Left colon (tissue), 2 donors: ENCODE results near the gene TRAPPC12. TPM values are rescaled to one million over a fixed set of nuclear protein-coding genes. Genes with fewer than 3 reads are reported as not detected.
"Not testable (repeated sequence)": the region's sequence is repeated elsewhere in the genome, so short reads cannot be mapped to it uniquely, and the experiment has no call there.

Experiments
- ATAC-seq: fragments of 200-7000 bp; cut with Tn5 transposase; one replicate; pipeline ENCODE4 v1.9.1; 2020; ENCODE audit warnings: mild to moderate bottlenecking, moderate library complexity
- DNase-seq, 2 donors: peaks; one replicate each; pipeline ENCODE4 v3.0.0-alpha.2; 2020
- intact Hi-C, 2 donors: fragments of 100-400 bp; cut with DNase I in 1 of 2; cut with micrococcal nuclease in 1 of 2; formaldehyde crosslinking; loops; one replicate each; pipeline versions ENCODE4 v1.11.2 to v1.14.0; 2022; cut with DNase I, micrococcal nuclease
- total RNA-seq, 2 donors: library from RNA; stranded (reverse); fragmentation: NEBNext Ultra II Directional; extraction: Animal tissue kit (Norgen Biotek cat#: 25700); gene quantifications; one replicate each; pipeline ENCODE4 v1.2.1, GENCODE V29; 2021
- donor health status: DM: no; HTN: no; CAD: no.
- donor health status: DM: yes; HTN: yes; CAD: no.

TRAPPC12 gene
- total RNA-seq, 2 donors from 2014 or later: 74.2 to 105 TPM

DNA sequence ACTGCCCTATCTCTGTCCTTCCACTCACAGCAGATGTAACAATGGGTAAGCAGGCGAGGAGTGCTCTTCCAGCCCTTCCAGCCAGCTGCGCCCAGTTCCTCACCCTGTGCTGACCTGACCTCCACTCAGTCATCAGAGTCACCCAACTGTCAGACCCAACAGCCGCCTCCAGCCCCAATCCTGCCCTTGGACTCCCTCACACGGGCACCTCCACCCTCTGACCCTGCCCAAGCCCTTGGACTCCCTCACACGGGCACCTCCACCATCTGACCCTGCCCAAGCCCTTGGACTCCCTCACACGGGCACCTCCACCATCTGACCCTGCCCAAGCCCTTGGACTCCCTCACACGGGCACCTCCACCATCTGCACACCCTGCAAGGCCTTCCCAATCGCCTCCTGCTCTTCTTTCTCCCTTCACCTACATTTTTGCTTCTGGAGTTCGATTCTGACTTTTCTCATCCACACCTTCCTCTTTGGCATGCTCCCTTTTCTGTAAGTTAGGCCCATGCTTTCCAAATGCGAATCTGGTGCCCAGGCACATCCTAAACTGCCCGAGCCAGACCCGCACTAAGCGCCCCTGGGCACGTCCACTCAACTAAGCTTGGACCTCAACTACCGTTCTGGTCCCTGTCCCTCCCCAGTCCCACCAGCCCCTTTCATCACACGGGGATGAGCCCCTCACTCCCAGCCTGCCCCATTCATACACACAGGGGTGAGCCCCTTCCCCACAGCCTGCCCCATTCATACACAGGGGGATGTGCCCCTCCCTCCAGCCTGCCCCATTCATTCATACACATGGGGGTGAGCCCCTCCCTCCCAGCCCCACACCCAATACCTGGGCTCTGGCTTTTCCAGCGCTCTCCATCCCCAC lies 17.7 kb upstream of the TRAPPC12 start:
- DNase-seq: no peak
- intact Hi-C loops: no loop called here
- no peak for ATAC-seq

DNA sequence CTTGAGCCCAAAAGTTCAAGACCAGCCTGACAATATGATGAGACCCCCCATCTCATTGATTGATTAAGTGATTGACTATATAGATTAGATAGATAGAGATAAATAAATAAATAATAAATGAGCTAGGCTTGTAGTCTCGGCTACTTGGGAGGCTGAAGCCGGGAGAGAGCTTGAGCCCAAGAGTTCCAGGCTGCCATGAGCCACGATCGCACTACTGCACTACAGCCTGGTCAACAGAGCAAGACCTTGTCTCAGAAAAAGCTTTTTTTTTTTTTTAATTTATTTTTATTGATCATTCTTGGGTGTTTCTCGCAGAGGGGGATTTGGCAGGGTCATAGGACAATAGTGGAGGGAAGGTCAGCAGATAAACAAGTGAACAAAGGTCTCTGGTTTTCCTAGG lies 14.3 kb upstream of the TRAPPC12 start:
- DNase-seq (no peak), ATAC-seq (no peak)
- intact Hi-C loops: no loop called here

DNA sequence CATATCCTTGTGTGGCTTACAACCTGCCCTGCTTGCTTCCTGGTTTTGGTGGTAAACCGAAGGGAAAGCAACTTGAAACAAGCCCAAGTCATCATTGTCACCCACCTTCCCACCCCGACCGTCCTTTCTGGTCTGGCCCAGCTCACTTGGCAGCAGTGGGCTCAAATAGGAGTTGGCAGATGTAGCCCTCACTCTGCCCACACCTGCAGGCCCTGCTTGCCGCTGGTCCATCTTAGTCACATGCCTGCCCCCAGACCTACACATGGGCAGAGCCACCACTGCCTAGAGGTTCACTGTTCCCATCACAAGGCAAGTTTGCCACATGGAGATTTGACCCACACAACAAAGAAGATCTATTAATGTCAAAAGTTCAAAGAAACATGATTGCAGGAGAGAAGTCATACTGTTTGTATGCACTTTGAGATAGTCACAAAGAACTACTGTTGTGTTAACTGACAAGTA lies 11.2 kb upstream of the TRAPPC12 start:
- DNase-seq: no peak
- intact Hi-C loops: no loop called here
- ATAC-seq: no peak

DNA sequence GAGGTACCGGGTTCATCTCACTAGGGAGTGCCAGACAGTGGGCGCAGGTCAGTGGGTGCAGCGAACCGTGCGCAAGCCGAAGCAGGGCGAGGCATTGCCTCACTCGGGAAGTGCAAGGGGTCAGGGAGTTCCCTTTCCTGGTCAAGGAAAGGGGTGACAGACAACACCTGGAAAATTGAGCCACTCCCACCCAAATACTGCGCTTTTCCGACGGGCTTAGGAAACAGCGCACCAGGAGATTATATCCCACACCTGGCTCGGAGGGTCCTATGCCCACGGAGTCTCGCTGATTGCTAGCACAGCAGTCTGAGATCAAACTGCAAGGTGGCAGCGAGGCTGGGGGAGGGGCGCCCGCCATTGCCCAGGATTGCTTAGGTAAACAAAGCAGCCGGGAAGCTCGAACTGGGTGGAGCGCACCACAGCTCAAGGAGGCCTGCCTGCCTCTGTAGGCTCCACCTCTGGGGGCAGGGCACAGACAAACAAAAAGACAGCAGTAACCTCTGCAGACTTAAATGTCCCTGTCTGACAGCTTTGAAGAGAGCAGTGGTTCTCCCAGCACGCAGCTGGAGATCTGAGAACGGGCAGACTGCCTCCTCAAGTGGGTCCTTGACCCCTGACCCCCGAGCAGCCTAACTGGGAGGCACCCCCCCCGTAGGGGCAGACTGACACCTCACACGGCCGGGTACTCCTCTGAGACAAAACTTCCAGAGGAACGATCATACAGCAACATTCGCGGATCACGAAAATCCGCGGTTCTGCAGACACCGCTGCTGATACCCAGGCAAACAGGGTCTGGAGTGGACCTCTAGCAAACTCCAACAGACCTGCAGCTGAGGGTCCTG lies 9.9 kb upstream of the TRAPPC12 start:
- DNase-seq, ATAC-seq, intact Hi-C loops: not testable (repeated sequence)

DNA sequence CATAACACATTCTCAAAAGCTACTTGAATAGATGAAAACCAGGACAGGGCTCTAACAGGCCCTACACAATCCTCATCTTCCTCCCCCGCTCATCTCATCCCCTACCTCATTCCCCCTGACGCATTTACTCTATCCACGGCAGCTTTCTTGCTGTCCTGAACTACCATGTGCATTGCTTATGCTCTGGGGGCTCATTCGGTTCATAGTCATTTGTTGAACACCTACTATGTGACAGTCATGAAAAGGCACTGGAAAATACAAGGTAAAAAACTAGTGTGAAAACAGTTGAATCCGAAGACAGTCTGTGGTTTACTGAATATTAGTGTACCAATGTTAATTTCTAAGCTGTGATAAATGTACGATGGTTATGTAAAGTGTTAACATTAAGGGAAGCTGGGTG lies 2.7 kb upstream of the TRAPPC12 start:
- ATAC-seq (no peak), DNase-seq (no peak)
- intact Hi-C loops: no loop called here

DNA sequence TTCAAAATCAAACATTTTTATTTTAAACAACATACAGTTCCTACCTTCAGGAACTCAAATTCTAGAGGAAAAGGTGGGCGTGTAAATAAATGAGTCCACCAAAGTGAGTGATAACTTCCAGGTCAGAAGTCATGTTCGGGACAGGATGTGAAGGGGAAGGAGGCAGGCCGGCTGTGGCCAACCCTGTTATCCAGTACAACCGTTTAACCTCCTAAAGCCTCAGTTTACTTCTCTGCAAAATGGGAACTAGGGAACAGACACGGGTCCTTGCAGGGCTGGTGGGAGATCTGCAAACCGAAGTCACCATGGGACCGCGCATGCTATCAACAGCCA lies 2.2 kb upstream of the TRAPPC12 start:
- DNase-seq (no peak), ATAC-seq (peak; percentile 5)
- intact Hi-C loops: no loop called here

DNA sequence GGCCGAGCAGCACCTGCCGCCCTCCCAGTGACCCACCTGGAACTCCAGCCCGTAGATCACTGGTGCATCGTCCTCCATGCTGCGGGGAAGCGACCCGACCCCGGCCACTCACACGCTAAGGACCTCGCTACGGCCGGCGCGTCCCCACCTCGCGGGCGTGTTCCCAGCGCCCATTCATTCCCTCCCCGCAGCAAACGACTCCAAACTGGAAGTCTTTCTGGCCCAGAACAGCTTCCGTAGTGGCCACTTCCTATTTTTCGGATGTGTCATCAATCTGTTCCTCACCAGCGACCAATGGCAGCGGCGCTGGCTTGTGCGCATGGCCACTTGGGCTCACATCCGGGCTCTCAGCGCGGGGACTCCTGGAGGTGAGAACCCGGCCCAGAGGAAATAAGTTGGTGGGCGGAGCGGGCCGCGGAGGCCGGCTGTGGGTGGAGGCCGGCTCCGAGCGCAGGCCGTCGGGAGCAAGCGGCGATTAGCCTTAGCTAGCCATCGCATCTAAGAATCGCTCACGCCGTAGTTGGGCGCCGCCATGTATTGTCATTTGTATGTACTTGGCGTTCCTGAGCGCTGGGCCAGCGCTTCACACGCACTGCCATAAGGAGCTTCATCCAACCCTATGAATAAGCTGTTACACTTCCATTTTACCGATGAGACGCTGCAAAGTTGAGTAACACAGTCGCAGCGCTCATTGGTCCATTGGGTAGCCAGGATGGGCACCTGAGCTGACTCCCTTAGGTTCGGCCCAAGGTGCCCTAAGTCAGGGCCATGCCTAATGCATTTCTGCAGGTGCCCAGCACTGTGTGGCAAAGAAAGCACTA lies 1.7 kb upstream of the TRAPPC12 start, which contains the start of gene EIPR1:
Gene EIPR1 (minus strand): TSS at position 207 of the 821 bp plus-strand sequence. CDS start 129 bp downstream, at position 78.
- ATAC-seq (peak; percentile 88), DNase-seq (peak; percentile 98)
- intact Hi-C loops: no loop called here

DNA sequence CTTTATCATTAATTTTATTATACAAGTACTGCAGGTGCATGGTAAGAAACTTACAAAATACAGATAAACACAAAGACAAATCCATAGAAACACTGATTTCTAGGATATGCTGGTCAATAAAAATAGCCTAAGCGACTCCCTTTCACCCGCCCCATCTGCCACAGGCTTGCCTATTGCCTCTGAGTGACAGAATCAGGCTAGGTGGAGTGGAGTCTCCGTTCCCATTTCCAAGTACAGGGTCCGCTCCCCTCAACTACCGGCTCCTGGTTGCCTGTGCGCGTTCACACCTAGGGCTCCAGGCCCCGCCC lies 201 bp upstream of the TRAPPC12 start:
- no peak for DNase-seq
- no peak for ATAC-seq
- intact Hi-C loops: no loop called here

DNA sequence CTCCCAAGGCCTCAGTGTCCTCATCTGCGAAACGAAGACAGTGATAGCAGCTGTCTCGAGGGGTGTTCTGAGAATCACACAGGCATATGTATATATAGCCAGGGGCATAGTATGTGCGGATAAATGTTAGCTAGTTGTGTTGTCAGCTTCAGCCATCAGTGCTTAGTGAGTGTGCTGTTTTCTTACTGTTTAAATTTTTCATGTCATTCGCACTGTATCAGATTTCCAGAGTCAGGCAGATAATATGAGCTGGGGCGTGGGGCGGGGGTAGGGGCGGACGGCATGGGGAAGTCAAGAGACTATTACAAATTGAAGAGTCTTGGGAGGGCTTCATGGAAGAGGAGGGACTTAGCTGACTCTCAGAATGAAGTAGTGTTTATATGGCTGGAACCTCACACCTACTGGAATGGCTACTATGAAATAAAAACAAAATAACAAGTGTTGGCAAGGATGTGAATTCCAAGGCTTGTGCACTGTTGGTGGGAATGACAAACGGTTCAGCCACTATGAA lies 7.0 kb downstream of the TRAPPC12 start:
- intact Hi-C loops: no loop called here
- DNase-seq: no peak
- no peak for ATAC-seq

DNA sequence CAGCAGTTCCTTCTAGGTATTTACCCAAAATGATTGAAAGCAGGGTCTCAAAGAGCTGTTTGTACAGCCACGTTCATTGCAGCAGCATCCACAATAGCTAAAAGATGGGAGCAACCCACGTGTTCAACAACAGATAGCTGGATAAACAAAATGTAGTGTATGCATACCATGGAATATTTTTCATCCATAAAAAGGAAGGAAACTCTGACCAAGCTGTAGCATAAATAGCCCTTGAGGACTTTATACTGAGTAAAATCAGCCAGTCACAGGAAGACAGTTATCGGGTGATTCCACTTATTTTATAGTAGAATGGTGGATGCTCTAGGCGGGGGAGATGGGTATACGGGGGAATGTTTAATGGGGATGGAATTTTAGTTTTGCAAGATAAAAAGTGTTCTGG lies 7.5 kb downstream of the TRAPPC12 start:
- no peak for DNase-seq
- ATAC-seq: no peak
- intact Hi-C loops: no loop called here

DNA sequence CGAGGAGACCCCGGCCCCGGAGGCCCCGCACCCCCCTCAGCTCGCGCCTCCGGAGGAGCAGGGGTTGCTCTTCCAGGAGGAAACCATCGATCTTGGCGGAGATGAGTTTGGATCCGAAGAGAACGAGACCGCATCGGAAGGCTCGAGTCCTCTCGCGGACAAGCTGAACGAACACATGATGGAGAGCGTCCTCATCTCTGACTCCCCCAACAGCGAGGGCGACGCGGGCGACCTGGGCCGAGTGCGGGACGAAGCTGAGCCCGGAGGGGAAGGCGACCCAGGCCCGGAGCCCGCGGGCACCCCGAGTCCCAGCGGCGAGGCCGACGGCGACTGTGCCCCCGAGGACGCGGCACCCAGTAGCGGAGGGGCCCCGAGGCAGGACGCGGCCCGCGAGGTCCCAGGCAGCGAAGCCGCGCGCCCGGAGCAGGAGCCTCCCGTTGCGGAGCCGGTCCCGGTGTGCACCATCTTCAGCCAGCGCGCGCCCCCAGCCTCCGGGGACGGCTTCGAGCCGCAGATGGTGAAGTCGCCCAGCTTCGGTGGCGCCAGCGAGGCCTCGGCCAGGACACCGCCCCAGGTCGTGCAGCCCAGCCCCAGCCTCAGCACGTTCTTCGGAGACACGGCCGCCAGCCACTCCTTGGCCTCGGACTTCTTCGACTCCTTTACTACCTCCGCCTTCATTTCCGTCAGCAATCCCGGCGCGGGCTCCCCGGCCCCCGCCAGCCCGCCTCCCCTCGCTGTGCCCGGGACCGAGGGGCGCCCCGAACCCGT lies 8.3 kb downstream of the TRAPPC12 start:
- ATAC-seq (no peak), DNase-seq (no peak)
- intact Hi-C loops: no loop called here

DNA sequence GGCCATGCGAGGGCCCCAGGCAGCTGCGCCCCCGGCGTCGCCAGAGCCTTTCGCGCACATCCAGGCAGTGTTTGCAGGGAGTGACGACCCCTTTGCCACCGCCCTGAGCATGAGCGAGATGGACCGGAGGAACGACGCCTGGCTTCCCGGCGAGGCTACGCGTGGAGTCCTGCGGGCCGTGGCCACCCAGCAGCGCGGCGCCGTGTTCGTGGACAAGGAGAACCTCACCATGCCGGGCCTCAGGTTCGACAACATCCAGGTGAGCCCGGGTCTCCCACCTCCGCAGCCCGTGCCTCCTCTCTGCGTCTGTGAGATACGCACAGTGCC lies 8.9 kb downstream of the TRAPPC12 start:
- ATAC-seq: no peak
- DNase-seq: no peak

DNA sequence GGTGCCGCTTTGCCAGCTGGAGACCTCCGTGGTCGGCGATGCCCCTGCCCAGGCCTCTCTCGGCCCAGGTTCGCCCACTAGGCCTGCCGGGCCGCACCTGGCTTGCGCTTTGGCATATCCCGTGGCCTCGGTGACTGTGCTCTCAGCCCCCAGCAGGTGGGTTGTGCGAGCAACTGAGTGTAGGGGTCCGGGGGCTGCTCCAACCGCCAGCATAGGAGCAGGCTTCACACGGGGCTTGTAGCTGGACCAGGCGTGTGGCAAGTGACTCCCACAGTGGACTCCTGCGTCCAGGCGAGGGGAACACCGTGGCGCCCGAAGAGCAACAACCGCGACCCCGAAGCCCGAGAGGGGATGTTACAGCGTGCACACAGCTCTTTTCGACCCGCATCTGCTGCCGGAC lies 9.7 kb downstream of the TRAPPC12 start:
- intact Hi-C loops: no loop called here
- DNase-seq (no peak), ATAC-seq (no peak)

More for the DNA sequence above, 8.9 kb downstream of the TRAPPC12 start:
- intact Hi-C loops: no loop called here

DNA sequence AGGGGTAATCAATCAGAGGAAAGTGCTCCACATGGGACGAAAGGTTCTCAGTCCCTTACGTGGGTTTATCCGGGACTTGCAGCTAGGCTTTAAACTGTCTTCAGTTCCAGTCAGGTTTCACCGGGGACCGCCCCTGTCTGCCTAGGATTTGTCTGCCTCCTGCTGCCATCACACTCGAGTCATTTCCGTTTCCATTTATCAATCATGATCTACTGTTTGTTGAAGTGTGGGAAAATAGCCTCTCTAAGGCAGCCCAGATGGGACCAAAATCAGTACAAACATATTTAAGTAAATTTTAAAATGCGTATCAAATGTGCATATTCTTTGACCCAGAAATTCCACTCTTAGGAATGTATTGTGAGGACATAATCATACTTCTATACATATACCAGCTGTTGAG lies 10.5 kb downstream of the TRAPPC12 start:
- ATAC-seq: no peak
- intact Hi-C loops: no loop called here
- no peak for DNase-seq

DNA sequence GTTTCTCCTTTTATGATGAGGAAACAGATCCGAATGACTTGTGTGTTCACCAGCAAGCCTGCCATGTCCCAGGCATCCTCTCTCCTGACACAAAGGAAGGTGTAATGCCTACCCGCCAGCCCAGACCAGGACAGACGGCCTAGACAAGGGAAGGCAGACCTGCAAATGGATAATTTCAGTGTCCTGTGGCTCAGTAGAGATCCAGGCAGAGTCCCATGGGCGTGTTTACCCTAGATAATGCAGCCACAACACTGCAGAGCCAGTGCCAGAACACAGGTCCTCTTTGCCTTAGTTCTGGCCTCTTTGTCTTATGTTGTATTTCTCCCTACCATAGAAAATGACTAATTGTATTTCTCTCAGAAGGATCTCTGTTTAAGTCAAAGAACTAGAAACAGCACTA lies 12.7 kb downstream of the TRAPPC12 start:
- intact Hi-C loops: no loop called here
- ATAC-seq: no peak
- DNase-seq: no peak

DNA sequence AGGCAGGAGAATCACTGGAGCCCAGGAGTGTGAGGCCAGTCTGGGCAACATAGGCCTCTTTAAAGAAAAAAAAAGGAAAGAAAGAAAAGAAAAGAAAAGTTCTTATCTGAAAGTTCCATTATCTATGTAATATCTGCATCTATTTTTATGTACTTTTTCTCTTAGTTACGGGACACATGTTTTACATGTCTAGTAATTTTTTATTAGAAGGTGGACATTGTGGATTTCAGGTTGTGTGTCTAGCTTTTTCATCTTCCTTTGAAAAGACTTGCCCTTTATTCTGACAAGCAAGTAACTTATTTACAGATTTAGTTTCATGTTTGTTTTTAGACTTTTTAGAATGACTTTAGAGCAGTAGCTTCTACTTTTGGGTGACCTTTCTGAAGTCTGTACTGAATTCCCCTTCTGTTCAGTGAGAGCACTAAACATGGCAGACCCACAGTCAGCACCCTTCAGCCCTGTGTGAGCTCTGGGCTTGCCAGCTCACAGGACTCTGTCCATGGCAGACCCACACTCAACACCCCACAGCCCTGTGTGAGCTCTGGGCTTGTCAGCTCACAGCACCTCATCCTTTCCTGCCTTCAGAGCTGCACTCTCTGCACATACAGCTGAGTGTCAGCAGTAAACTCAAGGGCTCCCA lies 17.5 kb downstream of the TRAPPC12 start:
- intact Hi-C loops: no loop called here
- DNase-seq: no peak
- ATAC-seq: no peak

DNA sequence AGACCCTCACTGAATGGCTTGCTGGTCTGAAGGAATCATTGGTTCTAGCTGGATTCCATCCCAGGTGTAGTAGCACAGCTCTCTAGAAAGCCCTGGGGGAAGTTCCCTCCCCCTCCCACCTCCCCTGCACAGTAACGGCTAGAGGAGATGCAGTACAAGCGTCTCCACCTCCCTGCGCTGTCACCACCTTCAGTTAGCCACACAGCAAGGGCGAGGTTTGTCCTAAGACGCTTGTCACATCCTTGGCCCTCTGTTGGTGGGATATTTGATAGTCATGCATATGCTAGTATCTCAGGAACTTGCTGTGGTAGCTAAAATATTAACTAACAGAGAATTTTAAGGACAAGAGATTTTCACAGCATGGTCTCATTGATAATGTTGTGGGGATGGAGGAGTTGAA lies 19.4 kb downstream of the TRAPPC12 start:
- intact Hi-C loops: no loop called here
- DNase-seq (no peak), ATAC-seq (no peak)

DNA sequence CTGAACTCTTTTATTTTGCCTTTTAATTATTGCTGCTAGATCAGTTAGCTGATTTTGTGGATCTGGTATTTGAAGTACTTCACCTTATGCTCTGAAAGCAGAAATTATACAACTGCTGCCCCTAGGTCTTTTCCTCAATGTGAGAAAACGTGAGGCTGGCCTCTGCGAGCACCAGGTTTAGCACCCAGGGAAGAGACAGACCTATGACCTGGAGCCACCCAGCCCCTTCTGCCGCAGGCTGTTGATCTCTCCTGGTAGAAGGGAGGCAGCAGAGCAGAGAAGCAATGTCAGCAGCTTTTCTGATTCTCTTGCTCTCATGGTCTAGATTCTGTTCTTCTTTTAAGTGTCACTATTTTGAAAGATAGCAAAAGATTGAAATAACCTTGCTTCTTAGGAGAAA lies 19.9 kb downstream of the TRAPPC12 start:
- no peak for ATAC-seq
- no peak for DNase-seq
- intact Hi-C loops: no loop called here
